ENCODE results near the gene TBCD.
"Not testable (repeated sequence)": the region's sequence is repeated elsewhere in the genome, so short reads cannot be mapped to it uniquely, and the experiment has no call there.

The TBCD gene

DNA sequence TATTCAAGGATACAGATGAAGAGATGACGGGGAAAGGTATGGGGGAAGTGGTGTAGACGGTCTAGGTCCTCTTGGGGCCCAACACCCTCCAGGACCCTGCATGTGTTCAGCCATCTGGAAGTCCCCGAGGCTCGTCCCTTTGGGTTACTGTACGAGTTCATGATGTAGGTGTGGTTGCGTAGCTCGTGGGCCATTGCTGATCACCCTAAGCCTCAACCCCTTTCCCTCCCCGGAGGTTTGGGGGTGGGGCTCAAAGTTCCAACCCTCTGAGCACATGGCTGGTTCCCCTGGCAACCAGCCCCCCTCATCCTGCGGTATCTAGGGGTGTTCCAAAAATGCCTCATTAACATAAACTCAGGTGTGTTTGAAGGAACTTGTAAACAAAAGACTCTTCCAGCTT lies 228.8 kb downstream of the TBCD start:
- TF ChIP-seq, protein P1, sequence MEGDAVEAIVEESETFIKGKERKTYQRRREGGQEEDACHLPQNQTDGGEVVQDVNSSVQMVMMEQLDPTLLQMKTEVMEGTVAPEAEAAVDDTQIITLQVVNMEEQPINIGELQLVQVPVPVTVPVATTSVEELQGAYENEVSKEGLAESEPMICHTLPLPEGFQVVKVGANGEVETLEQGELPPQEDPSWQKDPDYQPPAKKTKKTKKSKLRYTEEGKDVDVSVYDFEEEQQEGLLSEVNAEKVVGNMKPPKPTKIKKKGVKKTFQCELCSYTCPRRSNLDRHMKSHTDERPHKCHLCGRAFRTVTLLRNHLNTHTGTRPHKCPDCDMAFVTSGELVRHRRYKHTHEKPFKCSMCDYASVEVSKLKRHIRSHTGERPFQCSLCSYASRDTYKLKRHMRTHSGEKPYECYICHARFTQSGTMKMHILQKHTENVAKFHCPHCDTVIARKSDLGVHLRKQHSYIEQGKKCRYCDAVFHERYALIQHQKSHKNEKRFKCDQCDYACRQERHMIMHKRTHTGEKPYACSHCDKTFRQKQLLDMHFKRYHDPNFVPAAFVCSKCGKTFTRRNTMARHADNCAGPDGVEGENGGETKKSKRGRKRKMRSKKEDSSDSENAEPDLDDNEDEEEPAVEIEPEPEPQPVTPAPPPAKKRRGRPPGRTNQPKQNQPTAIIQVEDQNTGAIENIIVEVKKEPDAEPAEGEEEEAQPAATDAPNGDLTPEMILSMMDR (IDR thresholded peaks at IDR 0.05; ENCODE audit: extremely low read depth, insufficient read depth, missing control alignments) = no peak
- in situ Hi-C loops (cut with MboI; ENCODE audit: low pct_unique_long_range_greater_than_20kb, low sequenced_read_pairs, unreplicated experiment) = no loop called here
- DNase-seq (ENCODE audit: low spot score) = no peak

DNA sequence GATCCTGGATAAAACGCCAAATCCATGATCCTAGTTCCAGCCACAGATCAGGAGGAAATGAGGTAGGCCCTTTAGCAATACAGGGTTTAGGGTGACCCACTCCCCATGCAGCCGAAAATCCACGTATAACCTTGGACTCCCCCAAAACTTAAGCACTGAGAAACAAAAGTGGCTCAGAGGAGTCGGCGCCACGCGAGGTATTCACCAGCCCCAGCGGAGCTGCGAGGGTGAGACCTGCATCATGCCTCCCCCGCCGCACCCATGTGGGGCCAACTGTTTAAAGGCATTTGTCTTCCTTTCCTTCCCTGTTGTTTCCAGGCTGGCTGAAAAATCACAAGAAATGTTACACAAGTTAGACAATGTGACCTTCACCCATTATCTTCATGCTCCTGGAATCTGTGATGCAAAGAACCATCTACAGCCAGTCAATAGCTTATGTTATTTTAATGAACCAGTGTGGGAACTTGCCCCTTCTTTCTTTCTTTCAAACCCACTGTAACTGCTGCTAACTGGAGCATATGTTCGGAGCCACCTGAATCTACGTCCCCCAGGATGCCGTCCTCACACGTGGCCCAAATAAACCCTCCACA lies 229.4 kb downstream of the TBCD start:
- no peak for DNase-seq (ENCODE audit: low spot score)
- in situ Hi-C loops (cut with MboI; ENCODE audit: low pct_unique_long_range_greater_than_20kb, low sequenced_read_pairs, unreplicated experiment) = no loop called here
- TF ChIP-seq, protein P1 (IDR thresholded peaks at IDR 0.05; ENCODE audit: extremely low read depth, insufficient read depth, missing control alignments) = no peak

DNA sequence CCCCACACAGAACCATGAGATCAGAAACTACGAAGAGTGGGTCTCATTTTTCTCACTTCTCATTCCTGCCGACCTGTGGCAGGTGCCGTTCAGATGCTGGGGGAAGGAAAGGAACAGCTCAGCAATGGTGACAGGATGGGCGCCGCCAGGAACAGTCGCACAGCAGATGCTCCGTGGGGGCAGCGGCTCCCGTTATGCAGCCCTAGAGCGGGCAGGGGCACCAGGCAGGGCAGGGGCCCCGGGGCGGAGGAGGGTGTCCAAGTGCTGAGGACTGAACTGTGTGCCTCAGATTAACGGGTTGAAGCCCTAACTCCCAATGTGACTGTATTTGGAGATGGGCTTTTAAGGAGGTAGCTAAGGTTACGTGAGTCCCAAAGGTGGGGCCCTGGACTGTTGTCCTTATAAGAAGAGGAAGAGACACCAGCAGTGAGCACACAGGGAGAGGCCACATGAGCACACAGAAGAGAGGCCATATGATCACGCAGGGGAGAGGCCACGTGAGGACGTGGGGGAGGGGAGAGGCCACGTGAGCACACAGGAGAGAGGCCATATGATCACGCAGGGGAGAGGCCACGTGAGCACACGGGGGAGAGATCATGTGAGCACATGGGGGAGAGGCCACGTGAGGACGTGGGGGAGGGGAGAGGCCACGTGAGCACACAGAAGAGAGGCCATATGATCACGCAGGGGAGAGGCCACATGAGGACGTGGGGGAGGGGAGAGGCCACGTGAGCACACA lies 231.8 kb downstream of the TBCD start:
- in situ Hi-C loops (cut with MboI; ENCODE audit: low pct_unique_long_range_greater_than_20kb, low sequenced_read_pairs, unreplicated experiment) = no loop called here
- DNase-seq (ENCODE audit: low spot score) = no peak
- TF ChIP-seq, protein P1 (IDR thresholded peaks at IDR 0.05; ENCODE audit: extremely low read depth, insufficient read depth, missing control alignments) = no peak

DNA sequence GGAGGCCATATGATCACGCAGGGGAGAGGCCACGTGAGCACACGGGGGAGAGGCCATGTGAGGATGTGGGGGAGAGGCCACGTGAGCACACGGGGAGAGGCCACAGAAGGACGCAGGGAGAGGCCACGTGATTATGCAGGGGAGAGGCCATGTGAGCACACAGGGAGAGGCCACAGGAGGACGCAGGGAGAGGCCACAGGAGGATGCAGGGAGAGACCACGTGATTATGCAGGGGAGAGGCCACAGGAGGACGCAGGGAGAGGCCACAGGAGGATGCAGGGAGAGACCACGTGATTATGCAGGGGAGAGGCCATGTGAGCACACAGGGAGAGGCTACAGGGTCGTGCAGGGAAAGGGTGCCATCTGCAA lies 232.4 kb downstream of the TBCD start:
- in situ Hi-C loops (cut with MboI; ENCODE audit: low pct_unique_long_range_greater_than_20kb, low sequenced_read_pairs, unreplicated experiment); DNase-seq (ENCODE audit: low spot score): not testable (repeated sequence)

DNA sequence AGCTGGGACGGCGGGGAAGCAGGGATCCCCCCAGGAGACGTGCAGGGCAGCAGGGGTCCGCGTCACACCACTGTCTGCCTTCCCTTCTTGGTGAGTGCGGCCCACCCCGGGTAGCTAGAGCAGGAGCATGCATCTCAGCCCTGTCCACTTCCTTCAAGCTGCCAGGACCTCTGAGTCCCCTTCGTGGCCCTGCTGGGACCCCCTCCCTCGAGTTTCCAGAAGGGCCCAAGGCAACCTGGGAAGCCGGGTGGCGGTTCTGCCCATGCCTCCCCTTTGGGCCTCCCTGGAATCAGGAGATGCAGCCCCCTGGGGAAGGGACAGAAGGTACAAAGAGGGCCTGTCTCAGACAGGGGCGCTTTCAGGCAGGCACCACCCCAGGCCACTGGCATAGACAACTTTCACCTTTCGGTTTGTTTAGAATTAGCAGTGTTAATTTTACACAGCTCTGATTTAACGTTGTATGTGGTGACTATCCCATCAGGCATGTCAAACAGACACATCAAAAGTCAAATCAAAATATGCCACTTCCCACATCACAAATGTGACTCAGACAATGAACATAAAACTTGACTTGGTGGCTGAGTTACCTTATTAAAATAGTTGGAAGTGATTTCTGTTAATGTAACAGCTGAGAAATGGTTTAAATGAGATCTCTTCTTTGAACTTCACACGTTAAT lies 233.0 kb downstream of the TBCD start:
- DNase-seq (ENCODE audit: low spot score) = no peak
- TF ChIP-seq, protein P1 (IDR thresholded peaks at IDR 0.05; ENCODE audit: extremely low read depth, insufficient read depth, missing control alignments) = no peak
- in situ Hi-C loops (cut with MboI; ENCODE audit: low pct_unique_long_range_greater_than_20kb, low sequenced_read_pairs, unreplicated experiment) = no loop called here

DNA sequence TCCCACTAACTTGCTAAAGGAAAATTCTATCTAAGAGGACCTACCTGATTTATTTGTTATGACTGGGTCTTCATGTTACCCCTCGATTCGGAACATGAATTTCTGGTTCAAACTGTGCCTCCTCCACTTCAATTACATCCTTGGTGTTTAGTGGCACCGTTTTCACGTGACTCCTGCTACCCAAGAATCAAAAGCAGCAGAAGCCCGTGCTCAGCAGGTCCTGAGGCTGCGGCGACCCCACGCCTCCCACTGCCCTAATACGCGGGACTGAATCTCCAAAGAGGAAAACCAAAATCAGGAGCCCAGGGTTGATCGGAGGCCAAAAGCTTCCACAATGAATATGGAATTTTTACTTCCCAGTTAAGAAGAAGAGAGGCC lies 233.6 kb downstream of the TBCD start:
- in situ Hi-C loops (cut with MboI; ENCODE audit: low pct_unique_long_range_greater_than_20kb, low sequenced_read_pairs, unreplicated experiment) = no loop called here
- DNase-seq (ENCODE audit: low spot score) = no peak
- TF ChIP-seq, protein P1 (IDR thresholded peaks at IDR 0.05; ENCODE audit: extremely low read depth, insufficient read depth, missing control alignments) = no peak

DNA sequence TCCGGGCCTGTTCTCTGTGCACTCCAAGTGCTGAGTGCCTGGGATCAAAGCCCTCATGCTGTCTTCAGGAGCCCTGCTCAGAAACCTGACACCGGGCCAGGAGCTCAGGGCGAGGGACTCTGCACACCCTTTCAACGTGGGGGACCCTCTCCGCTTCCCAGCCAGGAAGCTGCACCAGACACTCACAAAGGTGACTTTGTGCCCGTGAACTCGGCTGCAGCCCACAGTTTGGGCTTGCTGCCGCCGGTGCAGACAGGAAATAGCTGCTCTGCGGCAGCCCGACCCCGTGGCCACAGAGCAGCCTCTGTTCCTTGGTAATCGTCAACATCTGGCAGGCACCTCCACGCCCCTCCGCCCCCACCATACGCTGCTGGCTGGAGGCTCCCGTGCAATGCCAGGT lies 234.1 kb downstream of the TBCD start:
- in situ Hi-C loops (cut with MboI; ENCODE audit: low pct_unique_long_range_greater_than_20kb, low sequenced_read_pairs, unreplicated experiment) = no loop called here
- no peak for DNase-seq (ENCODE audit: low spot score)
- TF ChIP-seq, protein P1 (IDR thresholded peaks at IDR 0.05; ENCODE audit: extremely low read depth, insufficient read depth, missing control alignments) = no peak

DNA sequence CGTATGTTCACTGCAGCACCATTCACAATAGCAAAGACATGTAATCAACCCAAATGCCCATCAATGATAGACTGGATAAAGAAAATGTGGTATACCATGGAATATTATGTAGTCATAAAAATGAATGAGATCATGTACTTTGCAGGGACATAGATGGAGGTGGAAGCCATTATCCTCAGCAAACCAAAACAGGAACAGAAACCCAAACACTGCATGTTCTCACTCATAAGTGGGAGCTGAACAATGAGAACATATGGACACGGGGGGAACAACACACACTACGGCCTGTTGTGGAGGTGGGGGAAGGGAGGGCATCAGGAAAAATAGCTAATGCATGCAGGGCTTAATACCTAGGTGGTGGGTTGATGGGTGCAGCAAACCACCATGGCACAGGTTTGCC lies 237.2 kb downstream of the TBCD start:
- DNase-seq (ENCODE audit: low spot score); in situ Hi-C loops (cut with MboI; ENCODE audit: low pct_unique_long_range_greater_than_20kb, low sequenced_read_pairs, unreplicated experiment): not testable (repeated sequence)

Measured in GM13977 (cell line).